Measurements from ENCODE around the gene NYNRIN. TPM values are rescaled to one million over a fixed set of nuclear protein-coding genes. Genes with fewer than 3 reads are reported as not detected.

The NYNRIN gene
- total RNA-seq, 1 donor from 2014 or later, result 10.4 TPM

DNA sequence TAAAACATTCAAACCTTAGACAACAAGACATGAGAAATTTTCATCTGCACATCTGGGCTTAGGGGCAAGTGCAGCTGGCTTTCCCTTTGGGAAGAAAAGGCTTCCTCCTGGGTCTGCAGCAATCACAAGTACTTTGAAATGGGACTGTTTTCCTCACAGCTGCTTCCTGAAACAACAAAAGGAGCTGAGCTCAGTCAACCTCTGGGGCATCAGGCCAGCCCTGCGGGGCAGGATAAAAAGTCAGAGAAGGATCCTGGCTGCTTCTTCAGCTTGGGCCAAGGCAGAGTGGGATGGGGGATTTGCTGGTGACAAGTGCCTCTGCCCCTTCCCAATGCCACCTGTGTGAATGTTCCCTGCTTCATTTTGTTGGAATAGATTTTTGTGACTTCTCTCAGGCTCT lies 59.9 kb downstream of the NYNRIN start:
- Mint-ChIP-seq H3K36me3 (ENCODE audit: low read depth) (peaks cover 10% of the 10 kb centered on the region), H3K27me3 (ENCODE audit: low read depth) (no peaks in the 10 kb centered on the region), H3K4me3 (no peak overlapping the region), H3K4me1 (no peaks in the 10 kb centered on the region), H3K9me3 (peaks cover 2% of the 10 kb centered on the region), H3K27ac (ENCODE audit: unreplicated experiment) (no peak overlapping the region)
- DNase-seq (ENCODE audit: low read depth, low spot score), result no peak
- TF ChIP-seq, protein P1, sequence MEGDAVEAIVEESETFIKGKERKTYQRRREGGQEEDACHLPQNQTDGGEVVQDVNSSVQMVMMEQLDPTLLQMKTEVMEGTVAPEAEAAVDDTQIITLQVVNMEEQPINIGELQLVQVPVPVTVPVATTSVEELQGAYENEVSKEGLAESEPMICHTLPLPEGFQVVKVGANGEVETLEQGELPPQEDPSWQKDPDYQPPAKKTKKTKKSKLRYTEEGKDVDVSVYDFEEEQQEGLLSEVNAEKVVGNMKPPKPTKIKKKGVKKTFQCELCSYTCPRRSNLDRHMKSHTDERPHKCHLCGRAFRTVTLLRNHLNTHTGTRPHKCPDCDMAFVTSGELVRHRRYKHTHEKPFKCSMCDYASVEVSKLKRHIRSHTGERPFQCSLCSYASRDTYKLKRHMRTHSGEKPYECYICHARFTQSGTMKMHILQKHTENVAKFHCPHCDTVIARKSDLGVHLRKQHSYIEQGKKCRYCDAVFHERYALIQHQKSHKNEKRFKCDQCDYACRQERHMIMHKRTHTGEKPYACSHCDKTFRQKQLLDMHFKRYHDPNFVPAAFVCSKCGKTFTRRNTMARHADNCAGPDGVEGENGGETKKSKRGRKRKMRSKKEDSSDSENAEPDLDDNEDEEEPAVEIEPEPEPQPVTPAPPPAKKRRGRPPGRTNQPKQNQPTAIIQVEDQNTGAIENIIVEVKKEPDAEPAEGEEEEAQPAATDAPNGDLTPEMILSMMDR (conservative IDR thresholded peaks at IDR 0.05), result no peak

DNA sequence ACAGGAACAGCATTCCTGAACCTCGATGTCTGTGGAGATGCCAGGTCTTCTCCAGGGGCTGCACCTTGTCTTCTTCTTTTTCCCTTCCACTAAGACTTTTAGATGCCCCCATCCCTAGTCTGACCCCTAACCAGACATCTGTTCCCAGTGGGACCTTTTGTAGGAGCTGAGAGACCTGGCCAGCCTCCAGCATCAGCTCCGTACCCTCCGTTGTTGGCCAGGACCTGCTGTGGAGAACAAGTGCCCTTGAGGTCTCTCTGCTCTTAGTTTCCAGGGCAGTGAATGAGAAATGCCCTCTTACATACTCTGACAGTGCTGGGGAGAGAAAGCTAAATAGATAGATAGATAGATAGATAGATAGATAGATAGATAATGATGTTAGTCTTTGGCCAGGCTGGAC lies 60.5 kb downstream of the NYNRIN start:
- H3K27me3 Mint-ChIP-seq (ENCODE audit: low read depth), result no peaks in the 10 kb centered on the region
- no peaks in the 10 kb centered on the region for H3K9me3 Mint-ChIP-seq
- TF ChIP-seq, protein P1 (conservative IDR thresholded peaks at IDR 0.05), result no peak
- DNase-seq (ENCODE audit: low read depth, low spot score), result no peak
- H3K27ac Mint-ChIP-seq (ENCODE audit: unreplicated experiment), result no peak overlapping the region
- peaks cover 6% of the 10 kb centered on the region for H3K36me3 Mint-ChIP-seq (ENCODE audit: low read depth)
- H3K4me1 Mint-ChIP-seq, result no peaks in the 10 kb centered on the region
- H3K4me3 Mint-ChIP-seq, result no peak overlapping the region

DNA sequence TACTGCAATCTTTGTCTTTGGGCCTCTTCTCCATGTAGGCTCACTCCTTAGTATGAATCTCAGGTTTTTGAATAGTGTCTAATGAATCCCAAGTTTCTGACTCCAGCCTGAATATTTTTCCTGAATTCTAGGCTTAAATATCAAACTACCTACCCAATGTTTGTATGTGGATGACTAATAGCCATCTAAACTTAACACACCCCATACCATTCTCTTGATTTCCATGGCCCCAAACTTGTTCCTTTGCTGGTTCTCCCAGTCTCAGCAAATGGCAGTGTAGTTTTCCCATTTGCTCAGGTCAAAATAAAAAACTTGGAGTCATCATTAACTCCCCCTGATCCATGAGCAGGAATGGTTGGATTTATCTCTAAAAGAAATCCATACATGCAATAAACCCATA lies 62.5 kb downstream of the NYNRIN start:
- no peaks in the 10 kb centered on the region for H3K4me1 Mint-ChIP-seq
- H3K36me3 Mint-ChIP-seq (ENCODE audit: low read depth), result peaks cover 3% of the 10 kb centered on the region
- DNase-seq (ENCODE audit: low read depth, low spot score), result no peak
- no peaks in the 10 kb centered on the region for H3K27me3 Mint-ChIP-seq (ENCODE audit: low read depth)
- TF ChIP-seq, protein P1 (conservative IDR thresholded peaks at IDR 0.05), result no peak
- no peak overlapping the region for H3K27ac Mint-ChIP-seq (ENCODE audit: unreplicated experiment)
- no peak overlapping the region for H3K4me3 Mint-ChIP-seq
- H3K9me3 Mint-ChIP-seq, result no peaks in the 10 kb centered on the region

DNA sequence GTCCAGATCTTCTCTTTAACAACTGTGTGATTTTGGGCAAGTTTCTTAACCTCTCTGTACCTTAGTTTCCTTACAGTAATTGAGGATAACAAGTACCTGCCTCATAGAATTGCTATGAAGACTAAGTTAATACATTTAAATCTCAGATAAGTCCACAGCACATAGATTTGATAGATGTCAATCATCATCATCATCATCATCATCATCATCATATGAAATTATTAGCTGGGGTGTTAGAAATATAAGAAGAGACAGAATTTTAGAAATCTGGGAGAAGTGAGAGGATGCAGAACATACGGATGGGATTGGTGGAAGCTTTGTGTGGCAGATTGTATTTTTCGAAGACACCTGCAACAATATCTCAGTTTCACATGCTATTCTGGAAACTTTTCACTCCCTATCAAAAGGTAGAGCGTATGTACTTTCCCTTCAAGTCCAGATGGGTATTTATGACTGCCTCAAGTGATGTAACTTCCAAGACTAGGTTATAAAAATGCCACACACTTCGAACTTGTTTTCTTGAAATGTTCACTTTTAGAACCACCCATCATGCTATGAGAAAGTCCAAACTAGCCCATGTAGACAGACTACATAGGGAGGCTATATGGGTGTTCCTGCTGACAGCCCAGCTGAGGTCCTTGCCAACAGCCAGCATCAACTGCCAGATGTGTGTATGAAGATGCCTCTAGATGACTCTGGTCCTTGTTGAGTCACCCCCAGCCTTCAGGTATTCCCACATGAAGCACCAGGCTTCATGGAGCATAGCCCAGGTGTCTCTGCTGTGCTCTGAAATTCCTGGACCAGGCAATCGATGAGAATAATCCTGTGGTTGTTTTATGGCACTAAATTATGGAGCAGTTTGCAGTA lies 64.4 kb downstream of the NYNRIN start:
- H3K27ac Mint-ChIP-seq (ENCODE audit: unreplicated experiment), result no peak overlapping the region
- H3K27me3 Mint-ChIP-seq (ENCODE audit: low read depth), result no peaks in the 10 kb centered on the region
- TF ChIP-seq, protein P1 (conservative IDR thresholded peaks at IDR 0.05), result no peak
- H3K4me3 Mint-ChIP-seq, result no peak overlapping the region
- no peaks in the 10 kb centered on the region for H3K4me1 Mint-ChIP-seq
- no peak for DNase-seq (ENCODE audit: low read depth, low spot score)
- no peaks in the 10 kb centered on the region for H3K9me3 Mint-ChIP-seq
- no peaks in the 10 kb centered on the region for H3K36me3 Mint-ChIP-seq (ENCODE audit: low read depth)

DNA sequence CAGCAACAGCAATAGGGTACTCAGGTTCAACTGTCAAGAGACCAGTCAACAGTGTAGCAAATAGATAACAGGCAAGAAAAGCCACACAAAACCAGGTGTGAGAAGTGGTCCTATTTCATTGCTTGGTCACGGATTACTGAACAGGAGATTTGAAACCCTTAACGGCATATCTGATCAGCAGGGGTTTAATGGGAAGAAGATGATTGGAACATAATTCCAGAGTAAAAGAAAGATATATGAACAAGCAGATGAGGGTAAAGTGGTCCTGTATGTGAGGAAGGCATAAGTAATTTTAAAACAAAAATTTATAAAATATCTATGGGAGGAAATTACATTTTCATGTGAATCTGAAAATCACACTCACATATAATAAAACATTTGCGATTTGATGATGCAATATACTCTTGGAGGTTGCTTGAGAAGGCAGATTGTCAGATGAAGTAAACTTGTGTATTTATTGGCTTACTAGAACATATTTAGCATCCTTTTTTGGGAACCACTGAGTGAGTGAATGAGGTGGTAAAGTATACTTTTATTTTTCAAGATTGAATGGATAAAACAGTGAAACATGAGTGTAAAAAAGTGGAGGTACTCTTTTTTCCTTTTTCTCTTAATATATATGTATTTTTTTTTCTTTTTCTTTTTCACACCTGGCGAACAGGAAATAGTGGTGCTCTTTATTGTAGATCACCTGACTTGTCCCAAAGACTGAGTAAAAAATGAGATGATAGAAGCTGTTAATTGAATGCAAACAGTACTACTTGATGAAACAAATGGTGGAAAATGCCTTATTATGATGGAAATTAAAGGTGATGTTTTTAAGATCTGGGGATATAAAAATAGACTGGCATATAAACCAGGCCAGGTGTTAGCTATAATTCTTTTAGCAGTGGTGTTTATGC lies 65.3 kb downstream of the NYNRIN start:
- Mint-ChIP-seq H3K27me3 (ENCODE audit: low read depth) (no peaks in the 10 kb centered on the region), H3K27ac (ENCODE audit: unreplicated experiment) (no peak overlapping the region), H3K4me3 (no peak overlapping the region), H3K9me3 (no peaks in the 10 kb centered on the region), H3K36me3 (ENCODE audit: low read depth) (no peaks in the 10 kb centered on the region), H3K4me1 (no peaks in the 10 kb centered on the region)
- TF ChIP-seq, protein P1 (conservative IDR thresholded peaks at IDR 0.05), result no peak
- DNase-seq (ENCODE audit: low read depth, low spot score), result no peak
